ENCODE results near the gene PCLO.

GRCh38 chr7:82823073-82823472, 339.6 kb downstream of the PCLO start:
- TF ChIP-seq POLR2A (IDR thresholded peaks at IDR 0.05) (no peak), POLR2AphosphoS5 (IDR thresholded peaks at IDR 0.05; ENCODE audit: insufficient read depth in 1 of 2, low read depth in 1 of 2) (no peak)
- TF ChIP-seq, protein P1, sequence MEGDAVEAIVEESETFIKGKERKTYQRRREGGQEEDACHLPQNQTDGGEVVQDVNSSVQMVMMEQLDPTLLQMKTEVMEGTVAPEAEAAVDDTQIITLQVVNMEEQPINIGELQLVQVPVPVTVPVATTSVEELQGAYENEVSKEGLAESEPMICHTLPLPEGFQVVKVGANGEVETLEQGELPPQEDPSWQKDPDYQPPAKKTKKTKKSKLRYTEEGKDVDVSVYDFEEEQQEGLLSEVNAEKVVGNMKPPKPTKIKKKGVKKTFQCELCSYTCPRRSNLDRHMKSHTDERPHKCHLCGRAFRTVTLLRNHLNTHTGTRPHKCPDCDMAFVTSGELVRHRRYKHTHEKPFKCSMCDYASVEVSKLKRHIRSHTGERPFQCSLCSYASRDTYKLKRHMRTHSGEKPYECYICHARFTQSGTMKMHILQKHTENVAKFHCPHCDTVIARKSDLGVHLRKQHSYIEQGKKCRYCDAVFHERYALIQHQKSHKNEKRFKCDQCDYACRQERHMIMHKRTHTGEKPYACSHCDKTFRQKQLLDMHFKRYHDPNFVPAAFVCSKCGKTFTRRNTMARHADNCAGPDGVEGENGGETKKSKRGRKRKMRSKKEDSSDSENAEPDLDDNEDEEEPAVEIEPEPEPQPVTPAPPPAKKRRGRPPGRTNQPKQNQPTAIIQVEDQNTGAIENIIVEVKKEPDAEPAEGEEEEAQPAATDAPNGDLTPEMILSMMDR (IDR thresholded peaks at IDR 0.05), result no peak

Measured in vagina (tissue), 2 donors.